Measurements from ENCODE around the gene PRPH.

DNA sequence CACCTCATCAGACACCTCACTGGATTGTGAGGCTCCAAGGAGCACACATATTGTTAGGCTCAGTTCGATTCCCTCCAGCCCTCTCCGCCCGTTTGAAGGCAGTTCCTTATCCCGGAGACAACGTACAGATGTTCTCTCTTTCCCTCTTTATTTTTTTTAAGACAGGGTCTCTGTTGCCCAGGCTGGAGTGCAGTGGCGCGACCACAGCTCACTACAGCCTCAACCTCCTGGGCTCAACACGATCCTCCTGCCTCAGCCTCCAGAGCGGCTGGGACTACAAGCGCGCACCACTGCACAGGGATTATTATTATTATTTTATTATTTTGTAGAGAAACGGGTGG is 27.4 kb downstream of the PRPH start:
- no peak for TF ChIP-seq CTCF (conservative IDR thresholded peaks at IDR 0.05; ENCODE audit: low read depth, low read length)
- no peak for TF ChIP-seq POLR2A (IDR thresholded peaks at IDR 0.05; ENCODE audit: low read depth, low read length)
- no peak for TF ChIP-seq NFE2L2 (IDR thresholded peaks at IDR 0.05; ENCODE audit: low read depth, low read length)
- TF ChIP-seq FOS (IDR thresholded peaks at IDR 0.05; ENCODE audit: low read depth, low read length): no peak
- TF ChIP-seq MAZ (IDR thresholded peaks at IDR 0.05; ENCODE audit: borderline replicate concordance, low read depth, low read length): no peak
- TF ChIP-seq USF2 (IDR thresholded peaks at IDR 0.05; ENCODE audit: low read depth, low read length): no peak
- no peak for TF ChIP-seq CEBPB (IDR thresholded peaks at IDR 0.05; ENCODE audit: low read depth, low read length)
- no peak for TF ChIP-seq MXI1 (IDR thresholded peaks at IDR 0.05; ENCODE audit: borderline replicate concordance, low read depth, low read length)
- no peak for TF ChIP-seq RAD21 (IDR thresholded peaks at IDR 0.05; ENCODE audit: low read length)
- no peak for TF ChIP-seq SMC3 (IDR thresholded peaks at IDR 0.05; ENCODE audit: low read depth, low read length)
- no peak for TF ChIP-seq ELK1 (IDR thresholded peaks at IDR 0.05; ENCODE audit: borderline replicate concordance, low read depth, low read length)
